ENCODE results near the gene CHD5. TPM values are rescaled to one million over a fixed set of nuclear protein-coding genes. Genes with fewer than 3 reads are reported as not detected.

Gene CHD5
- total and polyA plus RNA-seq, 2 of the 13 experiments (the other 11 are each of a cell fraction or from before 2014, with no cell fraction given), result 0.02 to 0.21 TPM

GRCh38 chr1:6056572-6056948, 123.6 kb downstream of the CHD5 start:
- no peak for FAIRE-seq
- Histone ChIP-seq H3K4me3 (replicated peaks in 1 of 3; ENCODE audit: insufficient read depth in 1 of 3, low read depth in 2 of 3, low read length in 3 of 3) (no peak overlapping the region), H3K27me3 (ENCODE audit: control insufficient read depth in 1 of 2, insufficient read depth in 2 of 2, low read length in 2 of 2) (no peaks in the 10 kb centered on the region), H2AFZ (ENCODE audit: low read length) (no peak overlapping the region), H4K20me1 (ENCODE audit: insufficient read depth, low read length) (peaks cover 11% of the 10 kb centered on the region; the same call in 1 of the 2 replicates), H3K9ac (ENCODE audit: insufficient read depth, low read depth, low read length) (no peak overlapping the region), H3K79me2 (ENCODE audit: insufficient read depth, low read length) (no peaks in the 10 kb centered on the region), H3K36me3 (replicated peaks in 1 of 2; ENCODE audit: control insufficient read depth in 1 of 2, insufficient read depth in 2 of 2, low read length in 2 of 2) (no peaks in the 10 kb centered on the region), H3K9me3 (ENCODE audit: low read length) (no peaks in the 10 kb centered on the region), H3K27ac (ENCODE audit: extremely low read length, insufficient read depth, low read length) (no peak overlapping the region), H3K4me1 (ENCODE audit: insufficient read depth, low read length) (peaks cover 14% of the 10 kb centered on the region), H3K4me2 (ENCODE audit: low read depth, low read length) (no peak overlapping the region)
- ChIA-PET CTCF (ENCODE audit: low intra/inter-chr PET ratio, low total read pairs) (no interaction called here), POLR2A (no interaction called here)
- 65% methylated on average over 5 of the region's 8 CpGs for WGBS (ENCODE audit: low lambda C conversion rate)
- intact Hi-C loops (cut with micrococcal nuclease; ENCODE audit: unreplicated experiment), result no loop called here
- BruUV-seq (replicated peaks), result no TSS peak
- ATAC-seq, result no peak
- in situ Hi-C loops (cut with HindIII; ENCODE audit: extremely low pct_ligation_motif_present, low pct_unique_long_range_greater_than_20kb), result no loop called here
- no peak for TF ChIP-seq BRD4 (CRISPR knock-in tag; IDR thresholded peaks at IDR 0.05)
- no peak for TF ChIP-seq ARNT (IDR thresholded peaks at IDR 0.05)
- no peak for TF ChIP-seq MEIS1 (CRISPR knock-in tag; IDR thresholded peaks at IDR 0.05; ENCODE audit: borderline replicate concordance)
- TF ChIP-seq ZKSCAN5 (CRISPR knock-in tag; IDR thresholded peaks at IDR 0.05), result no peak
- TF ChIP-seq ARID2 (CRISPR knock-in tag; IDR thresholded peaks at IDR 0.05; ENCODE audit: borderline replicate concordance), result no peak
- no peak for TF ChIP-seq NFE2L1 (CRISPR knock-in tag; IDR thresholded peaks at IDR 0.05; ENCODE audit: borderline replicate concordance)
- TF ChIP-seq PHF5A (CRISPR knock-in tag; IDR thresholded peaks at IDR 0.05; ENCODE audit: low read depth, unreplicated experiment), result no peak
- no peak for DNase-seq (ENCODE audit: low spot score)

GRCh38 chr1:6054596-6054995, 125.5 kb downstream of the CHD5 start:
- Histone ChIP-seq H3K4me1 (ENCODE audit: insufficient read depth, low read length) (peaks cover 14% of the 10 kb centered on the region), H3K27me3 (ENCODE audit: control insufficient read depth in 1 of 2, insufficient read depth in 2 of 2, low read length in 2 of 2) (no peaks in the 10 kb centered on the region), H3K4me2 (ENCODE audit: low read depth, low read length) (no peak overlapping the region), H3K4me3 (replicated peaks in 1 of 3; ENCODE audit: insufficient read depth in 1 of 3, low read depth in 2 of 3, low read length in 3 of 3) (no peak overlapping the region), H3K9ac (ENCODE audit: insufficient read depth, low read depth, low read length) (no peak overlapping the region), H2AFZ (ENCODE audit: low read length) (no peak overlapping the region), H3K27ac (ENCODE audit: extremely low read length, insufficient read depth, low read length) (no peak overlapping the region), H4K20me1 (ENCODE audit: insufficient read depth, low read length) (peaks cover 11% of the 10 kb centered on the region; the same call in 1 of the 2 replicates), H3K9me3 (ENCODE audit: low read length) (no peaks in the 10 kb centered on the region), H3K36me3 (replicated peaks in 1 of 2; ENCODE audit: control insufficient read depth in 1 of 2, insufficient read depth in 2 of 2, low read length in 2 of 2) (no peaks in the 10 kb centered on the region), H3K79me2 (ENCODE audit: insufficient read depth, low read length) (no peaks in the 10 kb centered on the region)
- WGBS (ENCODE audit: low lambda C conversion rate), result 93% methylated on average over 6 of the region's 6 CpGs
- POLR2A ChIA-PET, result no interaction called here
- BruUV-seq (replicated peaks), result no TSS peak
- intact Hi-C loops (cut with micrococcal nuclease; ENCODE audit: unreplicated experiment) (no loop called here), in situ Hi-C loops (cut with HindIII; ENCODE audit: extremely low pct_ligation_motif_present, low pct_unique_long_range_greater_than_20kb) (no loop called here)
- no peak for FAIRE-seq
- CTCF ChIA-PET (ENCODE audit: low intra/inter-chr PET ratio, low total read pairs), result no interaction called here
- DNase-seq (ENCODE audit: low spot score), result no peak
- TF ChIP-seq ZNF773 (CRISPR knock-in tag; IDR thresholded peaks at IDR 0.05; ENCODE audit: borderline replicate concordance) (no peak), CEBPG (CRISPR knock-in tag; IDR thresholded peaks at IDR 0.05) (no peak), TFDP1 (CRISPR knock-in tag; IDR thresholded peaks at IDR 0.05; ENCODE audit: borderline replicate concordance) (no peak), ZNF724P (CRISPR knock-in tag; IDR thresholded peaks at IDR 0.05; ENCODE audit: borderline replicate concordance) (no peak), RELA (CRISPR knock-in tag; IDR thresholded peaks at IDR 0.05) (no peak), FOXC1 (CRISPR knock-in tag; IDR thresholded peaks at IDR 0.05; ENCODE audit: borderline replicate concordance) (no peak), NFKB2 (CRISPR knock-in tag; IDR thresholded peaks at IDR 0.05; ENCODE audit: borderline replicate concordance) (no peak), HIC2 (CRISPR knock-in tag; IDR thresholded peaks at IDR 0.05; ENCODE audit: low read depth) (no peak), PPARG (CRISPR knock-in tag; conservative IDR thresholded peaks at IDR 0.05) (no peak)
- ATAC-seq, result no peak

All from HepG2 (cell line).